ENCODE results near the gene ZNF555.

Gene ZNF555

DNA sequence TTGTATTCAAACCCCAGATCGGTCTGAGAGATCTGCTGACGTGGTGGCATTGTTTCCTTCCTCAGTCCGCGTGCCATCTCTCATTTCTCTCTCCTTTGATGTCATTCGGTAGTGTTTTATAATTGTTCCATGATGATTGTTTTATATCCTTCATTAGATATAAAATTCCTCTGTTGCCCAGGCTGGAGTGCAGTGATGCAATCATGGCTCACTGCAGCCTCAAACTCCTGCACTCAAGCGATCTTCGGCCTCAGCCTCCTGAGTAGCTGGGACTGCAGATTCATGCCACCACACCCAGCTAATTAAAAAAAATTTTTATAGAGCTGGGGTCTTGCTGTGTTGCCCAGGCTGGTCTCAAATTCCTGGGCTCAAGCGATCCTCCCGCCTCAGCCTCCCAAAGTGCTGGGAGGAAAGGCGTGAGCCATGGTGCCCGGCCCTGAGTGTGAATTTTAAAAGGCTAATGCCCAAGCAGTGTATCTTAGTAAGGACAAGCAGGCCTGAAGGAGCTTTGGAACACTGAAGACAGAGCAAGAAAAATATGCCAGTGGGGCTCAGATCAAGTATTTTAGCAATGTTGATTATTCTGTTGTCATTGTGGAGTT is 64.7 kb downstream of the ZNF555 start:
- TF ChIP-seq, protein P1, sequence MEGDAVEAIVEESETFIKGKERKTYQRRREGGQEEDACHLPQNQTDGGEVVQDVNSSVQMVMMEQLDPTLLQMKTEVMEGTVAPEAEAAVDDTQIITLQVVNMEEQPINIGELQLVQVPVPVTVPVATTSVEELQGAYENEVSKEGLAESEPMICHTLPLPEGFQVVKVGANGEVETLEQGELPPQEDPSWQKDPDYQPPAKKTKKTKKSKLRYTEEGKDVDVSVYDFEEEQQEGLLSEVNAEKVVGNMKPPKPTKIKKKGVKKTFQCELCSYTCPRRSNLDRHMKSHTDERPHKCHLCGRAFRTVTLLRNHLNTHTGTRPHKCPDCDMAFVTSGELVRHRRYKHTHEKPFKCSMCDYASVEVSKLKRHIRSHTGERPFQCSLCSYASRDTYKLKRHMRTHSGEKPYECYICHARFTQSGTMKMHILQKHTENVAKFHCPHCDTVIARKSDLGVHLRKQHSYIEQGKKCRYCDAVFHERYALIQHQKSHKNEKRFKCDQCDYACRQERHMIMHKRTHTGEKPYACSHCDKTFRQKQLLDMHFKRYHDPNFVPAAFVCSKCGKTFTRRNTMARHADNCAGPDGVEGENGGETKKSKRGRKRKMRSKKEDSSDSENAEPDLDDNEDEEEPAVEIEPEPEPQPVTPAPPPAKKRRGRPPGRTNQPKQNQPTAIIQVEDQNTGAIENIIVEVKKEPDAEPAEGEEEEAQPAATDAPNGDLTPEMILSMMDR (IDR thresholded peaks at IDR 0.05; ENCODE audit: insufficient read depth, low read depth, low read length, missing control alignments) = no peak
- no peak for DNase-seq (ENCODE audit: low read depth)
- H3K4me3 ChIP-seq (ENCODE audit: low read depth, low read length) = no peak overlapping the region

DNA sequence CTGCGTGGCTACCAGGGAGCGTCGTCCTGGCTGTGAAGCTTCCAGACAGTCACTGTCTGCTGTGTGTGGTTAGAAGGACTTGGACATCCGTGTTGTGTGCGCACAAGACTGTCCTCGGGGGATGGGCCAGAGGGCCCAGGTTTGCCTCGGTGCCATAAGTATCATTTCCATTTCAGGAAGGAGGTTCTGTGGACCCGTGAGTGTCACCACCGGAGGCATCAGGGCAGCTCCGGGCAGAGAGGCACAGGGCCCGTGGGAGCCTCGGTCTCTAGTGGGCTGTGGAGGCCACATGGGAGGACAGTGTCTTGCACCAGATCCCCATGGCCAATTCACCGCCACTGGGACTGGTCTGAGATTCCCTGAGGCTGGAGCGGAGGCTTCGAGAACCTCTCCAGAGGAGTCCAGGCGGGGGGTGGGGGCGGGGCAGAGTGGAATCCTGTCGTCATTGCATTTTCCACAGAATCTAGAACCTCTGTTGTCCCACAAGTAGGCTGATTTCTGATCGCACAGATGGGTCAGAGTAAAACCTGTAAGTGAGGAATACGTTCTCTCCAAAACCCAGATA is 65.4 kb downstream of the ZNF555 start:
- DNase-seq (ENCODE audit: low read depth) = no peak
- H3K4me3 ChIP-seq (ENCODE audit: low read depth, low read length) = no peak overlapping the region
- TF ChIP-seq, protein P1 (IDR thresholded peaks at IDR 0.05; ENCODE audit: insufficient read depth, low read depth, low read length, missing control alignments) = no peak
